ENCODE measurements around the gene CLDND1.

DNA sequence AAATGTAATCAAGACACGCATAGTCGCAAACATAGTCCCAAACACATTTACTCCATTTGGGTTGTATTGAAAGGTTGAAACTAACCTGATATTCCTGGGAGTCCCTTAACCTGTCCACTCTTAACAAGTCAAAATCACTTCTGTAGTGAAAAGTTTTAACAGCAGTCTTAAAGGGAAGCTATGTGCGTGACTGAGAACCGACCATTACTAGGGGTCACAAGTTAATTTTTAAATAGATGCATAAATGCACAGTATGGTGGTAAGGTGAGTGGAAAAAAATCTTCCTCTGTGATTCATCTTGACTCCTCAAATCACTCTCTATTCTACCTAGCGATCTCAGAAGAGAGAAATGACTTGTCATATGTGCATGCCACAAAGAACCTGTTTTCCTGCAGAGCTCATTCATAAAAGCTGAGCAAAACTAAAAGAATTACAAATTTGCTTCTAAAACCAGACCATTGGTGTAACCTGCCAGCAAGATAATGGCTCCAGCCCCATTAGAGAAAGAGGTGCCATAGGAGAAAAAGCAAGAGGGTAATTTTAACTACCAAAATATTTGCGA is 13.8 kb upstream of the CLDND1 start:
- TF ChIP-seq, protein P1, sequence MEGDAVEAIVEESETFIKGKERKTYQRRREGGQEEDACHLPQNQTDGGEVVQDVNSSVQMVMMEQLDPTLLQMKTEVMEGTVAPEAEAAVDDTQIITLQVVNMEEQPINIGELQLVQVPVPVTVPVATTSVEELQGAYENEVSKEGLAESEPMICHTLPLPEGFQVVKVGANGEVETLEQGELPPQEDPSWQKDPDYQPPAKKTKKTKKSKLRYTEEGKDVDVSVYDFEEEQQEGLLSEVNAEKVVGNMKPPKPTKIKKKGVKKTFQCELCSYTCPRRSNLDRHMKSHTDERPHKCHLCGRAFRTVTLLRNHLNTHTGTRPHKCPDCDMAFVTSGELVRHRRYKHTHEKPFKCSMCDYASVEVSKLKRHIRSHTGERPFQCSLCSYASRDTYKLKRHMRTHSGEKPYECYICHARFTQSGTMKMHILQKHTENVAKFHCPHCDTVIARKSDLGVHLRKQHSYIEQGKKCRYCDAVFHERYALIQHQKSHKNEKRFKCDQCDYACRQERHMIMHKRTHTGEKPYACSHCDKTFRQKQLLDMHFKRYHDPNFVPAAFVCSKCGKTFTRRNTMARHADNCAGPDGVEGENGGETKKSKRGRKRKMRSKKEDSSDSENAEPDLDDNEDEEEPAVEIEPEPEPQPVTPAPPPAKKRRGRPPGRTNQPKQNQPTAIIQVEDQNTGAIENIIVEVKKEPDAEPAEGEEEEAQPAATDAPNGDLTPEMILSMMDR (IDR thresholded peaks at IDR 0.05), result no peak
- TF ChIP-seq POLR2A (IDR thresholded peaks at IDR 0.05) (no peak), EP300 (IDR thresholded peaks at IDR 0.05) (no peak)

Data from ovary (tissue), 3 donors.